ENCODE results near the gene SPATA4.
A peak's percentile ranks its signal among the peaks of the same experiment; 100 is the strongest.

SPATA4 gene

GRCh38 chr4:176149680-176150355, 45.6 kb downstream of the SPATA4 start:
- WGBS (ENCODE audit: extremely low coverage, insufficient coverage, low lambda C conversion rate), result no CpG with 5 or more reads among the region's 3 CpGs
- Histone ChIP-seq H3K27me3 (ENCODE audit: insufficient read depth, low read length, poor library complexity) (no peaks in the 10 kb centered on the region), H4K8ac (ENCODE audit: low read depth, low read length) (no peak overlapping the region), H3K4me1 (ENCODE audit: control insufficient read depth, low read depth, low read length) (no peaks in the 10 kb centered on the region), H4K5ac (ENCODE audit: low read length) (no peak overlapping the region), H3K36me3 (ENCODE audit: control insufficient read depth, insufficient read depth, low read length) (no peaks in the 10 kb centered on the region), H2AK5ac (ENCODE audit: low read length) (no peak overlapping the region), H3K4me3 (ENCODE audit: low read length) (no peak overlapping the region), H3K23ac (ENCODE audit: low read length) (no peak overlapping the region), H3K27ac (ENCODE audit: low read depth, low read length) (no peak overlapping the region), H3K4ac (ENCODE audit: low read depth, low read length) (no peak overlapping the region), H3K18ac (ENCODE audit: low read length) (no peak overlapping the region), H3K9ac (ENCODE audit: low read length) (no peak overlapping the region), H2BK15ac (replicated peaks; ENCODE audit: low read depth) (no peak overlapping the region), H3K79me2 (ENCODE audit: control insufficient read depth, insufficient read depth, low read length) (no peaks in the 10 kb centered on the region), H2BK120ac (ENCODE audit: low read depth, low read length) (no peak overlapping the region), H3K79me1 (ENCODE audit: low read length) (no peaks in the 10 kb centered on the region), H3K56ac (ENCODE audit: low read length) (no peak overlapping the region), H2BK5ac (ENCODE audit: low read length) (no peak overlapping the region), H3K4me2 (ENCODE audit: low read length) (no peak overlapping the region)
- DNase-seq, result no peak

GRCh38 chr4:176142253-176142652, 53.1 kb downstream of the SPATA4 start:
- Histone ChIP-seq H3K27ac (ENCODE audit: low read depth, low read length) (no peak overlapping the region), H3K4me1 (ENCODE audit: control insufficient read depth, low read depth, low read length) (no peaks in the 10 kb centered on the region), H3K4ac (ENCODE audit: low read depth, low read length) (no peak overlapping the region), H3K56ac (ENCODE audit: low read length) (no peak overlapping the region), H2BK15ac (replicated peaks; ENCODE audit: low read depth) (no peak overlapping the region), H4K5ac (ENCODE audit: low read length) (no peak overlapping the region), H3K18ac (ENCODE audit: low read length) (no peak overlapping the region), H3K79me1 (ENCODE audit: low read length) (no peaks in the 10 kb centered on the region), H3K9ac (ENCODE audit: low read length) (no peak overlapping the region), H2BK120ac (ENCODE audit: low read depth, low read length) (no peak overlapping the region), H3K4me2 (ENCODE audit: low read length) (no peak overlapping the region), H2AK5ac (ENCODE audit: low read length) (no peak overlapping the region), H3K4me3 (ENCODE audit: low read length) (no peak overlapping the region), H3K36me3 (ENCODE audit: control insufficient read depth, insufficient read depth, low read length) (no peaks in the 10 kb centered on the region), H3K27me3 (ENCODE audit: insufficient read depth, low read length, poor library complexity) (no peaks in the 10 kb centered on the region), H2BK5ac (ENCODE audit: low read length) (no peak overlapping the region), H4K8ac (ENCODE audit: low read depth, low read length) (no peak overlapping the region), H3K79me2 (ENCODE audit: control insufficient read depth, insufficient read depth, low read length) (no peaks in the 10 kb centered on the region), H3K23ac (ENCODE audit: low read length) (no peak overlapping the region)
- no CpG with 5 or more reads among the region's 2 CpGs for whole genome bisulfite sequencing (ENCODE audit: extremely low coverage, insufficient coverage, low lambda C conversion rate)
- no peak for DNase-seq

GRCh38 chr4:176139518-176139917, 55.9 kb downstream of the SPATA4 start:
- H2BK15ac ChIP-seq (replicated peaks; ENCODE audit: low read depth), result no peak overlapping the region
- H3K4ac ChIP-seq (ENCODE audit: low read depth, low read length), result no peak overlapping the region
- no peak for DNase-seq
- no peaks in the 10 kb centered on the region for H3K79me1 ChIP-seq (ENCODE audit: low read length)
- no peak overlapping the region for H3K23ac ChIP-seq (ENCODE audit: low read length)
- no peaks in the 10 kb centered on the region for H3K36me3 ChIP-seq (ENCODE audit: control insufficient read depth, insufficient read depth, low read length)
- H3K9ac ChIP-seq (ENCODE audit: low read length), result no peak overlapping the region
- no peak overlapping the region for H4K5ac ChIP-seq (ENCODE audit: low read length)
- H2AK5ac ChIP-seq (ENCODE audit: low read length), result no peak overlapping the region
- H3K4me1 ChIP-seq (ENCODE audit: control insufficient read depth, low read depth, low read length), result no peaks in the 10 kb centered on the region
- no peaks in the 10 kb centered on the region for H3K27me3 ChIP-seq (ENCODE audit: insufficient read depth, low read length, poor library complexity)
- no peak overlapping the region for H3K18ac ChIP-seq (ENCODE audit: low read length)
- H3K27ac ChIP-seq (ENCODE audit: low read depth, low read length), result no peak overlapping the region
- no peak overlapping the region for H3K56ac ChIP-seq (ENCODE audit: low read length)
- no peak overlapping the region for H2BK5ac ChIP-seq (ENCODE audit: low read length)
- H4K8ac ChIP-seq (ENCODE audit: low read depth, low read length), result no peak overlapping the region
- H2BK120ac ChIP-seq (ENCODE audit: low read depth, low read length), result no peak overlapping the region
- no peaks in the 10 kb centered on the region for H3K79me2 ChIP-seq (ENCODE audit: control insufficient read depth, insufficient read depth, low read length)
- no peak overlapping the region for H3K4me3 ChIP-seq (ENCODE audit: low read length)
- no peak overlapping the region for H3K4me2 ChIP-seq (ENCODE audit: low read length)

- no peaks in the 10 kb centered on the region for H3K4me1 ChIP-seq (ENCODE audit: control insufficient read depth, low read depth, low read length)
- no peak overlapping the region for H2BK5ac ChIP-seq (ENCODE audit: low read length)
- H3K4me2 ChIP-seq (ENCODE audit: low read length), result no peak overlapping the region
- H3K56ac ChIP-seq (ENCODE audit: low read length), result no peak overlapping the region
- H3K27ac ChIP-seq (ENCODE audit: low read depth, low read length), result no peak overlapping the region
- no peak overlapping the region for H3K18ac ChIP-seq (ENCODE audit: low read length)
- H3K4ac ChIP-seq (ENCODE audit: low read depth, low read length), result no peak overlapping the region
- H2BK120ac ChIP-seq (ENCODE audit: low read depth, low read length), result no peak overlapping the region
- no peak overlapping the region for H3K4me3 ChIP-seq (ENCODE audit: low read length)
- no peak overlapping the region for H3K23ac ChIP-seq (ENCODE audit: low read length)
- no peak overlapping the region for H4K8ac ChIP-seq (ENCODE audit: low read depth, low read length)
- H3K36me3 ChIP-seq (ENCODE audit: control insufficient read depth, insufficient read depth, low read length), result no peaks in the 10 kb centered on the region
- H3K79me2 ChIP-seq (ENCODE audit: control insufficient read depth, insufficient read depth, low read length), result no peaks in the 10 kb centered on the region
- H2AK5ac ChIP-seq (ENCODE audit: low read length), result no peak overlapping the region
- H4K5ac ChIP-seq (ENCODE audit: low read length), result no peak overlapping the region
- no peak overlapping the region for H3K9ac ChIP-seq (ENCODE audit: low read length)
- H3K27me3 ChIP-seq (ENCODE audit: insufficient read depth, low read length, poor library complexity), result no peaks in the 10 kb centered on the region
- no peak overlapping the region for H2BK15ac ChIP-seq (replicated peaks; ENCODE audit: low read depth)
- no peaks in the 10 kb centered on the region for H3K79me1 ChIP-seq (ENCODE audit: low read length)
- DNase-seq, result peak; percentile 10
Measured at GRCh38 chr4:176137631-176138030, 57.8 kb downstream of the SPATA4 start.

GRCh38 chr4:176134670-176135069, 60.7 kb downstream of the SPATA4 start:
- H4K8ac ChIP-seq (ENCODE audit: low read depth, low read length), result no peak overlapping the region
- no peaks in the 10 kb centered on the region for H3K36me3 ChIP-seq (ENCODE audit: control insufficient read depth, insufficient read depth, low read length)
- no peak overlapping the region for H3K27ac ChIP-seq (ENCODE audit: low read depth, low read length)
- no CpG with 5 or more reads among the region's 2 CpGs for WGBS (ENCODE audit: extremely low coverage, insufficient coverage, low lambda C conversion rate)
- no peak overlapping the region for H2BK120ac ChIP-seq (ENCODE audit: low read depth, low read length)
- no peak overlapping the region for H2AK5ac ChIP-seq (ENCODE audit: low read length)
- H3K27me3 ChIP-seq (ENCODE audit: insufficient read depth, low read length, poor library complexity), result no peaks in the 10 kb centered on the region
- H3K4me2 ChIP-seq (ENCODE audit: low read length), result no peak overlapping the region
- H3K9ac ChIP-seq (ENCODE audit: low read length), result no peak overlapping the region
- no peak overlapping the region for H3K23ac ChIP-seq (ENCODE audit: low read length)
- H3K4me3 ChIP-seq (ENCODE audit: low read length), result no peak overlapping the region
- H3K56ac ChIP-seq (ENCODE audit: low read length), result no peak overlapping the region
- no peaks in the 10 kb centered on the region for H3K4me1 ChIP-seq (ENCODE audit: control insufficient read depth, low read depth, low read length)
- no peaks in the 10 kb centered on the region for H3K79me1 ChIP-seq (ENCODE audit: low read length)
- no peak for DNase-seq
- H3K79me2 ChIP-seq (ENCODE audit: control insufficient read depth, insufficient read depth, low read length), result no peaks in the 10 kb centered on the region
- H3K18ac ChIP-seq (ENCODE audit: low read length), result no peak overlapping the region
- H2BK15ac ChIP-seq (replicated peaks; ENCODE audit: low read depth), result no peak overlapping the region
- no peak overlapping the region for H4K5ac ChIP-seq (ENCODE audit: low read length)
- H2BK5ac ChIP-seq (ENCODE audit: low read length), result no peak overlapping the region
- no peak overlapping the region for H3K4ac ChIP-seq (ENCODE audit: low read depth, low read length)

Measured in mesendoderm (in vitro differentiated cells).